HG03354 (cell line): Measurements from ENCODE around the gene UROS.
A peak's percentile ranks its signal among the peaks of the same experiment; 100 is the strongest.

Source experiments
- ATAC-seq: cut with Tn5 transposase; IDR thresholded peaks from one replicate; pipeline ENCODE4 v1.9.1; 2021; ENCODE audit warnings: mild to moderate bottlenecking; ENCODE audit not compliant: unreplicated experiment, poor library complexity, severe bottlenecking

UROS gene

GRCh38 chr10:125795128-125795527 is 27.9 kb downstream of the UROS start:
- ATAC-seq: no peak

- ATAC-seq: no peak
Measured at GRCh38 chr10:125792342-125793300, 30.4 kb downstream of the UROS start.

GRCh38 chr10:125788156-125789034 is 34.7 kb downstream of the UROS start:
- ATAC-seq: no peak

GRCh38 chr10:125785791-125786190 is 37.3 kb downstream of the UROS start:
- ATAC-seq: no peak

- peak; percentile 91 for ATAC-seq
Measured at GRCh38 chr10:125783957-125784356, 39.1 kb downstream of the UROS start.

GRCh38 chr10:125783408-125783807 is 39.6 kb downstream of the UROS start:
- ATAC-seq: peak; percentile 0

GRCh38 chr10:125782616-125783015 is 40.4 kb downstream of the UROS start:
- no peak for ATAC-seq

GRCh38 chr10:125782054-125782453 is 41.0 kb downstream of the UROS start:
- no peak for ATAC-seq

- ATAC-seq: no peak
Measured at GRCh38 chr10:125781374-125781773, 41.7 kb downstream of the UROS start.

GRCh38 chr10:125779403-125780327 is 43.4 kb downstream of the UROS start:
- no peak for ATAC-seq

- ATAC-seq: no peak
Measured at GRCh38 chr10:125778556-125778955, 44.5 kb downstream of the UROS start.

- ATAC-seq: no peak
Measured at GRCh38 chr10:125777806-125778205, 45.3 kb downstream of the UROS start.

GRCh38 chr10:125775491-125776106 is 47.5 kb downstream of the UROS start, which contains the start of gene MMP21:
MMP21 (minus strand) TSS chr10:125775821; CDS start chr10:125775821, 0 bp downstream.
- ATAC-seq: no peak

GRCh38 chr10:125774581-125775191 is 48.4 kb downstream of the UROS start:
- ATAC-seq: no peak

- no peak for ATAC-seq
Measured at GRCh38 chr10:125773687-125774543, 49.1 kb downstream of the UROS start.

GRCh38 chr10:125772864-125773180 is 50.2 kb downstream of the UROS start:
- no peak for ATAC-seq

- no peak for ATAC-seq
Measured at GRCh38 chr10:125772112-125772863, 50.8 kb downstream of the UROS start.
